Activated CD4-positive, alpha-beta T cell treated with anti-CD3 and anti-CD28 coated beads for 1 hour (primary cell): ENCODE results near the gene ZNF354B.
"Not testable (repeated sequence)": the region's sequence is repeated elsewhere in the genome, so short reads cannot be mapped to it uniquely, and the experiment has no call there.

ENCODE experiments used
- DNase-seq: peaks from one replicate; pipeline ENCODE4 v3.0.0-alpha.2; 2020

The ZNF354B gene

DNA sequence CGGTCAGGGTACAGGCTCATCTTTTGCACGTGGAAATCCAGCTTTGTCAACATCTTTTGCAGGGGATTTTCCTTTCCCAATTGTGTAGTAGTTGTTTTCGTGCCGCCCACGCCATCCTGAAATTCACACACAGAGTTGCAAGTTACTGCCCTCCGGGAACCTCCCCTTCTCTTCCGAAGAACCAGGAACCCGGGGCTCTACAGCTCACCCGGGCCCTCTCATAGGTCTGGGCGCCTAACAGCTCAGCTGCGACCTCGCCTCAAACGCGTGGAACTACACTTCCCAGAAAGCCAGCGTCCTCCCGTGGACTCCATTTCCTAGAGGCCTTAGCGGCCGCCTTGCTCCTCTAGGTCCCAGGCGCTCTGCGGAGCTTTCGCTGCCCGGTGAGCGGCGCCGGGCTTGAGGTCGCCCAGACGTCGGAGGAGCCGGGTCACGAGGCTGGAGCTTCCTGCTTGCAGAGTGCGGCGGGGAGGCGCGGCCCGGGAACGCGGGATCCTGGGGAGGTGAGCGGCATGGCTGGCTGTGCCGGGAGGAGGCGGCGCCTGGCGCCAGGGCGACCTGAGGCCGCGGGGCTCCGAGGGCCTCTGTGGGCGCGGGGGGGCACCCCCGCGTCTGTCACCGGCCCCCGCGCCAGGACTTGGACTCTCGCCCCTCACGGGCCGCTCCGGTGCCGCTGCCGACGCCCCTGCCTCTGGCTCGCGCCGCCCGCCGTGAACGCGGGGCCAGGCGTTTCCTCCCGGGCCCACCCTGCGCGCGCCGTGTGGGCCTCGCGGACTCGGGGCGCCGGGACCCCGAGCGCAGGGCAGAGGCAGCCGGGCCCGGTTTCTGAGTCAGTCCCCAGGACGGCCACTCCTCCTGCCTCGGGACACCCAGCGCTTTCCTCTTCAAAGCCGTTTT is at the start of gene ZNF354B:
TSS of gene ZNF354B (plus strand) at position 329 of the 897 bp plus-strand sequence. CDS start 1,095 bp downstream, outside the sequence.
- DNase-seq = peak; percentile 73

DNA sequence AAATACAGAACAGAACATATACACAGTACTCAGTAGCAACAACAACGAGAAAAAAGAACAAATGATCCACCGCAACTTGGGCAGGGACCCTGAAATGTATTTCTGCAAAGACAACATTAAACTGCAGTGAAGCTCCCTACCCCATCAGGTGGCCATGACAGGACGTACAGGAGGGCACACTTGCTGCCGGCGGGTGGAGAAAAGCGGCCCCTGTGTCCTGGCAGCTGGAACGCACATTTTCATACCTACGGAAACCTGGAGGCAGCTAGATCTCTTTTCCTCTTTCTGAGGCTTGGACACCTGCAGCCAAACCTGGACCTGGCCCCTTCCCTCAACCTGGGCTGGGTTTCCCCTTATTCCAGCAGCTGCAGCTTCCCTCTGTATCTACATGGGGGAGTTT is 42.2 kb upstream of the ZNF354B start:
- DNase-seq = no peak

DNA sequence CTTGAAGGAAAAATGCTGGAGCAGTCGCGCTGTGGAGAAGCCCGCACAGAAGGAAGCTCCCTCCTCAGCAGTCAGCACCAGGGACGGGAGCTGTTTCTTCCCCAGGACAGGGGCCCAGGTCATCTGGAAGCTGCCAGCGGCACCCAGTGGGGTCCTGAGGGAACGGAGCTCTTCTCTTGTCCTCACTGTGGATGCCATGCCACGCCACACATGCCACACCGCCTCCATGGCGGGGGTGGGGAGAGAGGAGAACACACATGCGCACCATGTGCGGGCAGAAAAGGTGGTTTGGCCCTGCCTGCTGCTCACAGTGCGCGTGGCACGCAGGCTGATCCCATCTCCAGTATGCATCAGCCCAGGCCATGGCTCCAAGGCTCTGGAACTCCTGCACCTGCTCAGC is 41.7 kb upstream of the ZNF354B start:
- DNase-seq = no peak

DNA sequence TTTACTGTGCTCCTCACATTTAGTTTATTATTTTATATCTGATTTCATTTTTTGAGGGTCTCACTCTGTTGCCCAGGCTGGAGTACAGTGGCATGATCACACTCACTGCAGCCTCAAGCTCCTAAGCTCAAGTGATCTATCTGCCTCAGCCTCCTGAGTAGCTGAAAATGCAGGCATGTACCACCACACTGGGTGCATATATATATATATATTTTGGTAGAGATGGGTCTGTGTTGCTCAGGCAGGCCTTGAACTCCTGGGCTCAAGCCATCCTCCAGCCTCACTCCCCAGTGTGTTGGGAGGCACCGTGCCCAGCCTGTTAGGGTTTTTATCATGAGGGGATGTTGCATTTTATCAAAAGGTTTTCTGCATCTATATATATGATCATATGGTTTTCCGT is 39.8 kb upstream of the ZNF354B start:
- DNase-seq = no peak

DNA sequence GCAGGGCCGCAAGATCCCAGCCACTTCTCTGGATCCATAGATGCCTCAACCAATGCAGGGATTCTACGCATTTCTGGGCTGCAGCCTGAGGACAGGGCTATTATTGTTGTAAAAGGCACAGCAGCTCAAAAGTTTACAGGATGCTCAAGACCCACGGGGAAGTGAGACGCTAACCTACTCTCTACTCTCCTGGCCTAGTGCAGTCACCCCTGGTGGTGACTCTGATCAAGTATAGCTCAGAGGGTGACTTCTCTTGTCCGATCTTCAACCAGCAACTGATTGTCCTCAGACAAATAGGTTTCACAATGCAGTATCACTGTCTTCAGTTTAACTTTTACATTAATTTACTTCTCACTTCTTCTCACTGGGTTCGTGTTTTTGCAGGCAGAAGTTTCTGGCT is 34.3 kb upstream of the ZNF354B start:
- DNase-seq = no peak

DNA sequence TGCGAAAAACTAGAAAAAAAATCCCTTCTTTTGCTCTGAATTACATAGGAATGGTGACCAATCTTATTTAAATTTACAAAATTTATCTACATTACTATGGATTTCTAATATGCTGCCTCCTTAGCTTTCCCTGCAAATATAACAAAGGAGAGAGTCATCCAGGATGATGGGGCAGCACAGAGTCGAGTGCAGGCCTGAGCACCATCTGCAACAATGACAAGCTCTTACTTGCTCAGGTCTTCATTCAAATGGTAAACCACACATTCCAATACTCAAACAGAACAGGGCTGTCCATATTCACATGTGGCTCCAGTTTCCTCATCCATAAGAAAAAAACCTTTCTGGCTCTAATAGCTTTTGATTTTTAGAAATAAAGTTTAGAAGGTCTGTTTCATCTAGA is 33.5 kb upstream of the ZNF354B start:
- DNase-seq = no peak

DNA sequence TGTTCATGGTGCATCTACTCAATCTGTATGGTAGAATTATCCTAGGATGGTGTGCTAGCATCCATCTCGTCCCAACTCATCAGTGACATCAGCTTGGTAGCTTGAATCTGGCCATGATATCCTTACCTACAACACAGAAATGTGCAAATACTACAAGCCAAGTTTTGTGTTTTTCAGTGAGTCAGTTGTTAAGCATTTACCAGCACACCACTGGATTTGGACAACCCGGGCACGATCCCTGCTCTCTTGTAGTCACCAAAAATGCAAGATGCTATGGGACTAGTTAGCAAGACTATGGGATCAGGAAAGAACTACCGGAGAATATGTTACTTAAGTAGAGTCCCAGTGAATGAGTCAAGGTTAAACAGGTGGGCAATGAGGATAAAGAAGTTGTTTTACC is 32.1 kb upstream of the ZNF354B start:
- DNase-seq = no peak

DNA sequence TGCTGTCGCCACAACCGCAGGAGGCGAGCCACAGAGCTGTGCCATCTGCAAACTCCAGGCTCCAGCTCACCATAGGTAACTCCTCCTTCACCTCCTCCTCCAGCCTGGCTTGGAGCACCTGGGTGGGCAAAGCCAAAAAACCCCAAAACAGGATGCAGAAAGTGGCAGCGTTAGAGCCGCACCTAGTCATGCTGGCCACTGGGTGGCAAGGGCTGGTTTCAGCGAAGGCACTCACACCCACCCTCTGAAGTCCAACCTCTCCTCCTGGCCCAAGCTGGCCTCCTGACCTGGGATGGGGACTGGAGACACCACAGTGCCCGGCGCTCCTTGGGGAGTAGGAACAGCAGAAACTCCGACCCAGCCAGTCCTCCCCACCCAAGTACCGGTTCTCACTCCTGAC is 28.7 kb upstream of the ZNF354B start:
- no peak for DNase-seq

DNA sequence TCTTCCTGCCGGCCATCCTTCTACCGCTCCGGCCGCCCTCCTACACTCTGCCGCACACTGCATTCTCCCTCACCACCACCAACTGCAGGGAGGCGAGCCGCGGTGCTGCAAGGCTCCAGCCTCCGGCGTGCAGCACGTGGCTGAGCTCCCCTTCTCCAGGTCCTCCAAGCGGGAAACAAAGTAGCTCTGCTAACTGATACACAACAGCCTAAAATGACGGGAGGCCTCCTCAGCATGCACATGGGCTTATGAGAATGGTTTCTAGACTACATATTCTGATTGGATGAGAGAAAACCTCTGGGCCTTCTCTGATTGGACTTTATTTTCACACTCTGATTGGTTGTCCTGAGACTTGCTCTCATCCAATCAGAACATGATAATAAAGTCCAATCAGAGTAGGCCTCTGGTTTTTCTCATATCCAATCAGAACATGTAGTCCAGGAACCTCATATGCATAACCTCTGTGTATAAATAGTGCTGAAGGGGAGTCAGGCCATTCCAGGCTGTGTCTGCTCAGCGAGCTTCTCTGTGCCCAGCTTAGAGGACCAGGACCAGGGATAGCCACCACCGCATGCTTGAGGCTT is 27.0 kb upstream of the ZNF354B start:
- DNase-seq = no peak

DNA sequence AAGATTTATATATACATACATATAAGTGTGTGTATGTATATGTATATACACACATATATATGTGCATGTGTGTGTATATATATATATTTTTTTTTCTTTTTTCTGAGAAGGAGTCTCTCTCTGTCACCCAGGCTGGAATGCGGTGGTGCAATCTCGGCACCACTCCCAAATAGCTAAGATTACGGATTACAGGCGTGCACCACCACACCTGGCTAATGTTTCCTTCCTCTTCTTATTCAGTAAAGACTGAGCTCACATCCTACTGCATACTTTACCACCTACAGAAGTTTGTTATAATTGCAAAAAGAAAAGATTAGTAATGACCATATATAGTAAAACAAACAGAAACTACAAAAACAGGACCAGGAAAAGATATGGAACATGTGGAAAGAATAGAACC is 23.1 kb upstream of the ZNF354B start:
- DNase-seq = no peak

DNA sequence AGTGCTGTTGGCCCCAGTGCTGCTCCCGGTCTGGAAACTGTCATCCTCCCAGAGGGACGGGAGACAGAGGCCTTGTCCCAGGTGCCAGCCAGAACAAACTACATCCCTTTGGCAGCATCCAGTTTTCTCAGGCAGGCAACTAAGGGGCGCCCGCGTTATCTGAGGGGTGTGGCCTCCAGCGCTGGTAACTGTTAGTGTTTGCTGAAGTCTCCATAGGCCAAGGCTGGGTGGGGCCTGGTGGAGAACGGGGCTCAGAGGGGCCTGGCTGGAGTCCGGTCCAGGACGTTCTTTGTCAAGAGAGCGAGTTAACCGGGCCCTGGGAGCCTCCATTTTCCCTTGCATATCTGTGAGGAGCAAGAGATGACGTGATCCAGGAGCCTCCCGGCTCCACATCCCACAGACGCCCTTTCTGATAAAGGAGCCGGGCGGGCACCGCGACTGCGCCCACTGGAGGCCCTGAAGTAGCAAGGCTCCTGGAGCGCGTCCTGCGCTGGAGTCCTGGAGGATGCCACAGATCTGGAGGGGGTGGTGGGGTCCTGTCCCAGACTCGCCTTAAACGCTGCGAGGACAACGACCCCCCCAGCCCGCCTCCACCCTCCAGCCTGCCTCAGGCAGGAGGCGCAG is 20.9 kb upstream of the ZNF354B start:
- not testable (repeated sequence) for DNase-seq

DNA sequence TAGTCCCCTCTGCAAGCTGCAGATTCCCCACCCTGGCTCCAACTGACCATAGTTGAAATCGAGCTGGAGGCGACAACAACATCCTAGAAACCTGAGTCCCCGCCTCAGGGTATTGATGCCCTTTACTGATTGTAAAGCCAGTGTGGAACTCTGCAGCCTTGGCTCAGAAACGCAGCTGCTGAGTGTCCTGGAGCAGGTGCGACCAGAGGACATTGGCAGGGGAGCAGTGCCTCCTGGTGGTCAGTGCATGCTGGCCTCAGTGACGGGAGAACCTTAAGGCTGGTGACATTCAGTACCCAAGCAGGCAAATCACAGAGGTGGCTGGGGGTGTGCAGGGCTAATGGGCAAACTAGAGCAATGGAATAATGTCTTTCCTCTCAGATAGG is 20.4 kb upstream of the ZNF354B start:
- DNase-seq = peak; percentile 11

DNA sequence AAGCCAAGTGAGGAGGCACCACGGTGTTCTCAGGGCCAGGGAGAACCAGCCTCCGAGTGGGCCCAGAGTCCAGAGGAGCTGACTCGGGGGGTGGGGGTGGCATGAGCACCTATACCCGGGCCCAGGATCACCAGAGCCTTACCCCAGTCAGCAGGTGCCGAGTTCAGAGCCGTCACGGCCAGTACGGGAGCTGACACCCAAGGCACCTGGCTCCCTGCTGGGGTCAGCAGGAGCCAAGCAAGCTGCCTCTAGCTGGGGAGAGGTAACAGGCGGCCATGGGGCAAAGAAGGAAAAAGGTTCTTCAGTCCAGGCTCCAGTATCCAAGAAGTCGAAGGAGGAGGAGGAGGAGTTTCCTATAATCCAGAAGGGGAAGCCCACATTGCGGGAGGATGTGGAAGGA is 19.4 kb upstream of the ZNF354B start:
- not testable (repeated sequence) for DNase-seq

DNA sequence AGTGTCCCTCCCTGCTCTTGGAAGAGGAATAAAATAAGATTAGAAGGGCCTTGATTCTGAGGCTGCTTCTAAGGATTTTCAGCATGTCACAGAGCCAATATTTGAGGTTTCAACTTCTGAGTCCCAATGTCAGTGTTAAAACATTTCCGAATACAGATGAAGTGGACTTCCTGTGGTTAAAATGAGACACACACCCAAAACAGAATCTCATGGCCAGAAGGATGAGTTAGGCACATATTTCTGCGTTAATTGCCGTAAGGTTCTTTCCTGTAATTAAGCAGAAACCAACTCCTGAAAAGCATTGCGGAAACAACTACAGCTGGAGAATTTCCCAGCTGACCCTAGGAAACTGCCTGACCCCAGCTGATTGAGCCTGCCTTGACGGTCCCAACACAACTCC is 10.4 kb upstream of the ZNF354B start:
- no peak for DNase-seq

DNA sequence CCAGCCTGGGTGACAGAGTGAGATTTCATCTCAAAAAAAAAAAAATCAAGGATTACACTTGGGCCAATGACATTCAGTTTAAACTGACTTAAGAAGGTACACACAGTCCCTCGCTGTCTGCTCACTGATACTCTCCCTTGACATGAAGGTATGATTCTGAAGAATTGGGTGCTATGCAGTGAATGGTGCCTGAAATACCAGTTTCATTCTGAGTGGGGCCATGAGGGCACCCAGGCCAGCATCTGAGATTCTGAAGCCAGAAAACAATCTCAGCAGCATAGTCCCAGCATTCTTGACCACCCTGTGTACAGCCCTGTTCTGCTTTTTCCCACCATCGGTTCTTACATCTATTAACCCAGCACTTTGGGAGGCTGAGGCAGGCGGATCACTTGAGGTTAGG is 7.8 kb upstream of the ZNF354B start:
- DNase-seq = no peak

DNA sequence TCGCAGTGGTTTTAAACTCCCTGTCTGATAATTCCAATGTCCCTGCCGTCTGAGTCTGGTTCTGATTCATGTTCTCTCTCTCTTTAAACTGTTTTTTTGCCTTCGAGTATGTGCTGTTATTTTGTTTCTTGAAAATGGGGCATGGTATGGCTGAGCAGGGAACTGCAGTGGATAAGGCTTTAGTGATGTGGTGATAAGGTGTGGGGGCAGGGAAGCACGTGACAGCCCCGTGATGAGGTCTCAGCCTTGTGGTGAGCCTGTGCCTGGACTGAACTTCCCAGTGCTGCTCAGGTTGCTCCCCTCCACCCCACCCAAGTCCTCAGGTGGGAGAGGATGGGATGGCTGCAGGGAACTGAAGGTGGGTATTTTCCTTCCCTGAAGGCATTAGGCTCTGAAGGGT is 5.5 kb upstream of the ZNF354B start:
- no peak for DNase-seq

DNA sequence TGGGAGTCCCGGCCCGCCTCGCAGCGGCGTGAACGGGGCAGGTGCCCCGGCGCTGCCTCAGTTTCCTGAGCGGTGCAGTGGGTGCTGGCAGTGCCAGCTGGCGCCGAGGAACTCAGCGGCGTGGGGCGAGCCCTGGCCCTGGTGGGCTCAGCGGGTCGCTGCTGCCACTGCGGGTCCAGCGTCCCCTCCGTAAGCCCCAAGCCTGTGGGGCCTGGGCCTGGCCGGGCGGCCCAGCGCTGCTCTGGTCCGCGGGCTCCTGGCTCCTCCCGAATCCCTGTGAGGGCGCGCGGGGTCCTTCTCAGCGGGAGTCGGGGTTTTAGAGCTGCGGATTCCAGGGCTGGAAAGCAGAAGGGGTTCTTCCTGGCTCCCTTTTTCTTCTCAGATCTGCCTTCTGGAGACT is 862 bp downstream of the ZNF354B start:
- DNase-seq = not testable (repeated sequence)

DNA sequence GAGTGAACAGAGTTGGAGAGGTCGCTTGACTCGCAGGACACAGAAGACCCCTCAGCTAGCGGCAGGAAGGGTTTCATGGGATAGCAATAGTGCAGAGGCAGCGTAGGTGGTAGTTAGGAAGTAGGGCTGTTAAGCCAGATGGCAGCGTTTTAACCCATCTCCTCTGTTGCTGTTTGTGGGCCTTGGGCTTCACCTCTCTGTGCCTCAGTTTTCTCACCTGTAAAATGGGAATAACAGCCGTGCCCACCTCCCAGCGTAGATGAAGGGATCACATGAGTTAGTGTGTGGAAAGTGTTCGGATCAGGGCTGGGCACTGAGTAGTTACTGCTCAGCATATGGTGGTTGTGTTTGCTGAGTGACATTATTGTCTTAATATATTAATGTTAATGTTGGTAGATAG is 1.9 kb downstream of the ZNF354B start:
- DNase-seq = no peak

DNA sequence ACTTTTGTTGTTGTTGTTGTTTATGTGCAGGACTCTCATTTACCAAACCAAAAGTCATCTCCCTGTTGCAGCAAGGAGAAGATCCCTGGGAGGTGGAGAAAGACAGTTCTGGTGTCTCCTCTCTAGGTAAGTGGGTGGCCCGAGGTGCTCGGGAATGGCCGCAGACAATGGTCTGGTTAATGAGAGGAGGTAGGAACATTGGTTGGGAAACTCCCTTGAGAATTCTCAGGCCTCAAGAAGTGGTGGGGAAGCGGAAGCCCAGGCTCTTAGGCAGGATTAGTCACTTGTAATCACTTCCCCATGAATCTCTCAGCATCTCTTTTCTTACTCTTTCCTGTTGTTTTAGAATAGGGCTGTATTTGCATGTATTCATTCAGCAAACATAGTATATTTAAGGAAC is 7.2 kb downstream of the ZNF354B start:
- DNase-seq = no peak

DNA sequence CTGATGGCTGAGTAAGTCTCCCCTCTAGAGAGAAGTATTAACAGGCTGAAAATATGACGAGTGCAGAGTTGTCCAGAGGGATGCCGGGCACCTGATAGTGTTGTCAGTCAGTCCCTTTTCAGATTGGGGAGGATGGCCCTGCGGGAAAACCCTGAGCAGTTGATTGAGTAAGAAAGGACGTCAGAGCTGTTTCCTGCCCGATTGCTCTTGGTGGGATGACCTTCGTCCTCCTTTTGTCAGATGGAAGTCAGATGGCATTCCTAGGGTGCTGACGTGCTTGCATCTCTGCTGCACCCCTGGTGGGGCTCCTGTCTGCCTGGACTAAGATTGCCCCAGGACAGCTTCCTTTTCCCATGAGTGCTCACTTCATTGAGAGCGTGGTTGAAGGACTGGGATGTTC is 9.8 kb downstream of the ZNF354B start:
- no peak for DNase-seq

DNA sequence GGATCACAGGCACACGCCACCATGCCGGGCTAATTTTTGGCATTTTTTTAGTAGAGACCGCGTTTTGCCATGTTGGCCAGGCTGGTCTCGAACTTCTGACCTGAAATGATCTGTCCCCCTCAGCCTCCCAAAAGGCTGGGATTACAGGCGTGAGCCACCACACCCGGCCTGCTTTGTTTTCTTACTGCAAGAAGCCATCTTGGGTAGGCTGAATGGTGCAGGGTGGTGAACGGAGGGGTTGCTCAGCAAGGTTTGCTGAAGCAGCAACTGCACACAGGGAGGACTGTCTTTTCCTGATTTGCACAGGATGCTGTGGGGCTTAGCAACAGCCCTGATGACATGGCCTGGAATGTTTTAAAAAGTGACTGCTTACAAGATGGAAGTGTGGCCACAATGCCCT is 10.7 kb downstream of the ZNF354B start:
- no peak for DNase-seq

DNA sequence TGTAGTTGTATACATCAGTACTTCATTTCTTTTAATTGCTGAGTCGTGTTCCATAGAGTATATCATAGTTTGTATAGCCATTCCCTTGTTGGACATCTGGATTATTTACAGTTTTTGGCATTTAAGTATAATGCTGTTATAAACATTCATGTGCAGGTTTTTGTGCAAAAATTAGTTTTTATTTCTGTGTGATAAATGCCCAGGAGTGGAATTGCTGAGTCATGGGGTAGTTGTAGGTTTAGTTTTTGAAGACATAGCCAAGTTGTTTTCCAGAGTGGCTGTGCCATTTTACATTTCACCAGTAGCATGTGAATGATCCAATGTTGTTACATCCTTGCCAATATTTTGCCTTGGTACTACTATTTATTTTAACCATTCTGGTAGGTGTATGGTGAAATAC is 12.5 kb downstream of the ZNF354B start:
- no peak for DNase-seq

DNA sequence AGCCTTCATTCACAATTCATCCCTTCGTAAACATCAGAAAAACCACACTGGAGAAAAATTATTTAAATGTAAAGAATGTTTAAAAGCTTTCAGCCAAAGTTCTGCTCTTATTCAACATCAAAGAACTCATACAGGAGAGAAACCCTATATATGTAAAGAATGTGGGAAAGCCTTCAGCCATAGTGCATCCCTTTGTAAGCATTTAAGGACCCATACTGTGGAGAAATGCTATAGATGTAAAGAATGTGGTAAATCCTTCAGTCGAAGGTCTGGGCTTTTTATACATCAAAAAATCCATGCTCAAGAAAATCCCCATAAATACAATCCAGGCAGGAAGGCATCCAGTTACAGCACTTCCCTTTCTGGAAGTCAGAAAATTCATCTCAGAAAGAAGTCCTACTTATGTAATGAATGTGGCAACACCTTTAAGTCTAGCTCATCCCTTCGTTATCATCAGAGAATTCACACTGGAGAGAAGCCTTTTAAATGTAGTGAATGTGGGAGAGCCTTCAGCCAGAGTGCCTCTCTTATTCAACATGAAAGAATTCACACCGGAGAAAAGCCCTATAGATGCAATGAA is 23.5 kb downstream of the ZNF354B start:
- DNase-seq = not testable (repeated sequence)
